Thoracic aorta (tissue), 2 donors: ENCODE data around the gene ADAMTS4. TPM values are rescaled to one million over a fixed set of nuclear protein-coding genes. Genes with fewer than 3 reads are reported as not detected.

ENCODE experiments used
- ATAC-seq: fragments of 150-250 bp; one replicate; pipeline ENCODE4 v1.8.0; 2017; ENCODE audit warnings: low read depth; ENCODE audit not compliant: insufficient number of reproducible peaks, low FRiP score
- DNase-seq: peaks from one replicate; pipeline ENCODE4 v3.0.0-alpha.2; 2020; ENCODE audit warnings: low spot score
- H3K27ac ChIP-seq, 2 donors: fragments of 200-600 bp; sonication (generic); 1 replicate in 1 of 2; 2 replicates in 1 of 2; pipeline ENCODE4 v1.5.1; 2016; ENCODE audit warnings: mild to moderate bottlenecking in 2 of 2, moderate library complexity in 2 of 2
- H3K27me3 ChIP-seq: fragments of 200-600 bp; sonication (generic); replicated peaks from 2 replicates; pipeline ENCODE4 v1.6.0; 2016; ENCODE audit warnings: mild to moderate bottlenecking; ENCODE audit not compliant: insufficient read depth
- H3K36me3 ChIP-seq: fragments of 200-600 bp; sonication (generic); one replicate; pipeline ENCODE4 v1.5.1; 2016
- H3K4me1 ChIP-seq, 2 donors: fragments of 200-600 bp; sonication (generic); 1 replicate in 1 of 2; 2 replicates in 1 of 2; pipeline versions ENCODE4 v1.5.1 to v1.6.0; 2016; ENCODE audit warnings: low read depth in 2 of 2, mild to moderate bottlenecking in 1 of 2; ENCODE audit not compliant: control insufficient read depth in 1 of 2
- H3K4me3 ChIP-seq: fragments of 200-600 bp; sonication (generic); 2 replicates; pipeline ENCODE4 v1.5.1; 2016; ENCODE audit warnings: mild to moderate bottlenecking
- H3K9me3 ChIP-seq: fragments of 200-600 bp; sonication (generic); 2 replicates; pipeline ENCODE4 v1.5.1; 2016
- total RNA-seq, 2 donors: library from RNA; depleted of rRNA; stranded (reverse); fragments of >200 nt; gene quantifications; one replicate each; pipeline versions ENCODE4 v1.1.0 to v1.2.3, GENCODE V29; 2016
- TF ChIP-seq, protein P1 (sequence below): fragments of 200-600 bp; sonication (generic); IDR thresholded peaks from one replicate; pipeline ENCODE4 v1.5.1; 2019; ENCODE audit warnings: antibody characterized with exemption

The ADAMTS4 gene
- total RNA-seq, 2 donors from 2014 or later, result 15.0 to 171 TPM

DNA sequence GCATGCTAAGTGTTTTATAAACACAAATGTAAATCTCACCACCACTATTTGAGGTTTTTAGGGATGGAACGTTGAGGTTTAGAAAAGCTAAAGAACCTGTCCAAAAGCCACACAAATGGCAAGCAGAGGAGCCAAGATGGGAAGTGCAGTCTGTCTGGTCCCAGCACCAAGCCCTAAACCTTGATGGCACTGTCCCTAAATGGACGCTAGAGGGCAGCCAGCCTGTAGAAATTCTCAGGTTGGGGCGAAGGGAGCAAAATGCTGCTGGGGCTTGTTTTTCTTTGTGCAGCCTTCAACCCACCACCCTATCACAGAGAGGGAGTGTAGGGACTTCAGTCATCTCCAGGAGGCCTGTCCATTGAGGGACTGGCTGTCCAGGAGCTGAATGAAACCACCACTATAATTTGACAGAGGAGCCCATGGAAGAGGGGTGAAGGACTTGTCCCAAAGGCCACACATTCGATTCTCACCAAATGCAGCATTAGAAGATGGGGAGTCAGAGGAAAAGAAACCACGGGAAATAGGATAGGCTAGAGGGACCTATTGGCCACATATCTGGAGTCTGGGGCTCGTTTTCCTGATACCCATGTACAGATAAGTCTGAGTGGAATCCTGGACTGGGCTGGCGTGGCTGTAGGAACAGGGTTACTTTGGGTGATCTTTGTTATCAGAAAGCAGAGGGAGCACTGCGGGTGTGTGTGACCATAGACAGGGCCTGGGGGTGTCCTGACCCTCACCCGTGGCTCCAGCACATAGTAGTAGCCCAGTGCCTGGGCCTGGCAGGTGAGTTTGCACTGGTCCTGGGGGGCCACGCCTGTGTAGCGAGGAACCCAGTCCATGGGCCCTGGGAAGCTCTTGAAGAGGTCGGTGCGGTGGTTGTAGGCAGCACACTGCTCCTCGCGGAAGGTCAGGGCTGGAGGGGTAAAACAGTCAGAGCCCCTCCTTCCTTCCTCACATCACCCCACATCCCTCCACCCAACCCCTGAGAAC lies 6.1 kb downstream of the ADAMTS4 start:
- TF ChIP-seq, protein P1, sequence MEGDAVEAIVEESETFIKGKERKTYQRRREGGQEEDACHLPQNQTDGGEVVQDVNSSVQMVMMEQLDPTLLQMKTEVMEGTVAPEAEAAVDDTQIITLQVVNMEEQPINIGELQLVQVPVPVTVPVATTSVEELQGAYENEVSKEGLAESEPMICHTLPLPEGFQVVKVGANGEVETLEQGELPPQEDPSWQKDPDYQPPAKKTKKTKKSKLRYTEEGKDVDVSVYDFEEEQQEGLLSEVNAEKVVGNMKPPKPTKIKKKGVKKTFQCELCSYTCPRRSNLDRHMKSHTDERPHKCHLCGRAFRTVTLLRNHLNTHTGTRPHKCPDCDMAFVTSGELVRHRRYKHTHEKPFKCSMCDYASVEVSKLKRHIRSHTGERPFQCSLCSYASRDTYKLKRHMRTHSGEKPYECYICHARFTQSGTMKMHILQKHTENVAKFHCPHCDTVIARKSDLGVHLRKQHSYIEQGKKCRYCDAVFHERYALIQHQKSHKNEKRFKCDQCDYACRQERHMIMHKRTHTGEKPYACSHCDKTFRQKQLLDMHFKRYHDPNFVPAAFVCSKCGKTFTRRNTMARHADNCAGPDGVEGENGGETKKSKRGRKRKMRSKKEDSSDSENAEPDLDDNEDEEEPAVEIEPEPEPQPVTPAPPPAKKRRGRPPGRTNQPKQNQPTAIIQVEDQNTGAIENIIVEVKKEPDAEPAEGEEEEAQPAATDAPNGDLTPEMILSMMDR, result peak; percentile 82
- ATAC-seq (peak; percentile 21), DNase-seq (no peak)
- no peaks in the 10 kb centered on the region for H3K9me3 ChIP-seq
- H3K27ac ChIP-seq, result no peak overlapping the region
- no peaks in the 10 kb centered on the region for H3K36me3 ChIP-seq
- H3K4me1 ChIP-seq, result peaks cover 0 to under 1% of the 10 kb centered on the region in 2 donors
- no peak overlapping the region for H3K4me3 ChIP-seq
- no peaks in the 10 kb centered on the region for H3K27me3 ChIP-seq

DNA sequence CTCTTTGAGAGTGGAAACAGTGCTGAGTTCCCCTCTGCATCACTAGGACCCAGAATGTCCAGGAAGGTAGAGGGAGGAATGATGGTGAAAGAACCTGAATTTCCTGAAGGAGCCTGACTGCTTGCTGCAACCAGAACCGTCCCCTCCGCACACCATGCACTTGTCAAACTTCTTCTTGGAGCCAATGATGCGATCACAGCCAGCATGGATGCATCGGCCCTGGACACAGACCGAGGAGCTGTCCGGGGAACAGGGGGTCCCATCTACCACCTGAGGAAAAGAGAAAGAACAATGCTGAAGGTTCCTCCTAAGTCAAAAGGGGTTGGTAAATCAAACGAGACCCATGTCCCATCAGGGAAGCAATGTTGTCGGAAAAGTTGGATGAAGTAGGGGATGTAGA lies 6.9 kb downstream of the ADAMTS4 start:
- Histone ChIP-seq H3K36me3 (no peaks in the 10 kb centered on the region), H3K4me1 (no peaks in the 10 kb centered on the region), H3K27me3 (no peaks in the 10 kb centered on the region), H3K4me3 (no peak overlapping the region), H3K9me3 (no peaks in the 10 kb centered on the region), H3K27ac (no peak overlapping the region)
- no peak for DNase-seq
- TF ChIP-seq, protein P1, result no peak
- no peak for ATAC-seq

DNA sequence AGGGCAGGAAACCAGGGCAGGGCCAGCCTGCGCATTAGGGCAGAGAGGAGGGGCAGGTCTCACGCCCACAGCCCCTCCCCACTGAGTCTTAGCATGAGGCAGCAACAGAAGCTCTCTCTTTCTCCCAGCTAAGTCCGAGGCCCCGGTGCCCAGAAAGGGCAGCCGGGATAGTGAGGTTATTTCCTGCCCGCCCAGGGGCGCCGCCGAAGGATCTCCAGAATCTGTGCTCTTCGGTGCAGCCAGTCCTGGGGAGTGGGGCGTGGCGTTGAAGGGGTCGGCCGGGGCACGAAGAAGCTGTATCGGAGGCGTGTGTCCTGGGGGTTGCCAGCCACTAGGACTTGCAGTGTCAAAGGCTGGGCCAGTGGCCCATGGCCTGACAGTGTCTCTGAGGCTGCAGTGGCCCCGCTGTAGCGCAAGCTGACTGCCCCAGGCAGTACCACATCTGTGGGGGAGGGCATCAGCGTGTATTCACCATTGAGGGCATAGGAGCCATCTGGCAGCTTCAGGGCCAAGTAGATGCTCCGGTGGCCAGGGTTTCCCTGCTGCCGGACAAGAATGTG lies 7.8 kb downstream of the ADAMTS4 start:
- Histone ChIP-seq H3K9me3 (no peaks in the 10 kb centered on the region), H3K4me3 (no peak overlapping the region), H3K27ac (no peak overlapping the region), H3K4me1 (no peaks in the 10 kb centered on the region), H3K27me3 (no peaks in the 10 kb centered on the region), H3K36me3 (no peaks in the 10 kb centered on the region)
- ATAC-seq, result no peak
- TF ChIP-seq, protein P1, result no peak
- DNase-seq, result no peak

DNA sequence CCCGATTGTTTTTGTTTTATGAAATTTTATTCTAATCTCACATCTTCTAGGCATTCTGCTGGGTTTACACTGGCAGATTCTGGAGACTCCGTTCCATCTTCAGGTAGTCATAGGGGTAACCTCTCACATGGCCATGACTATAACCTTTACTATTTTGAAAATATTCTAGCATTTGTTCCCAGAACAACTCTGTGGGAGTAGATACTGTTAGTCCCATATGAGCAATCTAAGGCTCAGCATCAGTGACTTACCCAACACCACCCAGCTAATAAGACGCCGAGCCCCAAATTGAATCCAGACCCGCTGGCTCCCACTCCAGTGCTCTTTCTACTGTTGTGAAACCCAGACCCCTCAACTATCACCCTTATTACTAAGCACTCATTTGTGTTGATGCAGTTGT lies 9.8 kb downstream of the ADAMTS4 start:
- H3K27ac ChIP-seq, result no peak overlapping the region
- H3K4me1 ChIP-seq, result peaks cover 4 to 6% of the 10 kb centered on the region in 2 donors
- DNase-seq (no peak), ATAC-seq (no peak)
- no peaks in the 10 kb centered on the region for H3K27me3 ChIP-seq
- H3K9me3 ChIP-seq, result no peaks in the 10 kb centered on the region
- TF ChIP-seq, protein P1, result no peak
- H3K4me3 ChIP-seq, result no peak overlapping the region
- H3K36me3 ChIP-seq, result no peaks in the 10 kb centered on the region

DNA sequence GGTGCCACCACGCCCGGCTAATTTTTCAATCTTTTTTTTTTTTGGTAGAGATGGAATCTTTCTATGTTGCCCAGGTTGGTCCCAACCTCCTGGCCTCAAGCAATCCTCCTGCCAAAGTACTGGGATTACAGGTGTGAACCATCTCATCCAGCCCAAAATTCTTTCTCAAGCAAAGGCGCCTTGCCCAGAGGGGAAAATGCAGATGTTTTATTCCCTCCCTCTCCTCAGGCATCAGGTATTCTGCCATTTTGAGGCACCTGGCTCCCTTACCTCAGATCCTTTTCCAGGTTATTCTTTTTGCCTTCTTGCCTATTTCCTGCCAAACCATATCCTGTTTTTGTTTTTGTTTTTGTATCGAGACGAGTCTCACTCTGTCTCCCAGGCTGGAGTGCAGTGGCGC lies 10.5 kb downstream of the ADAMTS4 start:
- H3K27me3 ChIP-seq, result no peaks in the 10 kb centered on the region

More for the DNA sequence above, 10.5 kb downstream of the ADAMTS4 start:
- Histone ChIP-seq H3K4me1 (peaks cover 4 to 6% of the 10 kb centered on the region in 2 donors), H3K9me3 (no peaks in the 10 kb centered on the region), H3K4me3 (no peak overlapping the region), H3K36me3 (no peaks in the 10 kb centered on the region), H3K27ac (no peak overlapping the region)
- TF ChIP-seq, protein P1, result no peak
- ATAC-seq (no peak), DNase-seq (no peak)
